ENCODE results near the gene CEACAM6.
"Not testable (repeated sequence)": the region's sequence is repeated elsewhere in the genome, so short reads cannot be mapped to it uniquely, and the experiment has no call there.

CEACAM6 gene

GRCh38 chr19:41735071-41735600 is 20.2 kb upstream of the CEACAM6 start:
- H3K36me3 ChIP-seq (ENCODE audit: insufficient read depth, low read length), result no peaks in the 10 kb centered on the region
- H3K9me3 ChIP-seq (ENCODE audit: control insufficient read depth, insufficient read depth, low read length), result no peaks in the 10 kb centered on the region
- no peak overlapping the region for H3K9ac ChIP-seq (ENCODE audit: low read depth, low read length)
- H3K4me1 ChIP-seq (ENCODE audit: insufficient read depth, low read length), result no peaks in the 10 kb centered on the region

- H3K9me3 ChIP-seq (ENCODE audit: control insufficient read depth, insufficient read depth, low read length), result no peaks in the 10 kb centered on the region; the same call in 1 of the 2 replicates
- H3K9ac ChIP-seq (ENCODE audit: low read depth, low read length), result no peak overlapping the region
- no peaks in the 10 kb centered on the region for H3K36me3 ChIP-seq (ENCODE audit: insufficient read depth, low read length)
- H3K4me1 ChIP-seq (ENCODE audit: insufficient read depth, low read length), result no peaks in the 10 kb centered on the region
Measured at GRCh38 chr19:41739361-41739760, 16.0 kb upstream of the CEACAM6 start.

GRCh38 chr19:41740415-41741243 is 14.7 kb upstream of the CEACAM6 start:
- Histone ChIP-seq H3K36me3 (ENCODE audit: insufficient read depth, low read length) (no peaks in the 10 kb centered on the region), H3K9me3 (ENCODE audit: control insufficient read depth, insufficient read depth, low read length) (no peaks in the 10 kb centered on the region; the same call in 1 of the 2 replicates), H3K9ac (ENCODE audit: low read depth, low read length) (no peak overlapping the region), H3K4me1 (ENCODE audit: insufficient read depth, low read length) (no peaks in the 10 kb centered on the region)

- H3K9ac ChIP-seq (ENCODE audit: low read depth, low read length), result no peak overlapping the region
- no peaks in the 10 kb centered on the region for H3K36me3 ChIP-seq (ENCODE audit: insufficient read depth, low read length)
- H3K4me1 ChIP-seq (ENCODE audit: insufficient read depth, low read length), result no peaks in the 10 kb centered on the region
- H3K9me3 ChIP-seq (ENCODE audit: control insufficient read depth, insufficient read depth, low read length), result no peaks in the 10 kb centered on the region; the same call in 1 of the 2 replicates
Measured at GRCh38 chr19:41741244-41741554, 14.1 kb upstream of the CEACAM6 start.

GRCh38 chr19:41744850-41745249 is 10.5 kb upstream of the CEACAM6 start:
- Histone ChIP-seq H3K9ac (ENCODE audit: low read depth, low read length) (no peak overlapping the region), H3K36me3 (ENCODE audit: insufficient read depth, low read length) (no peaks in the 10 kb centered on the region), H3K4me1 (ENCODE audit: insufficient read depth, low read length) (no peaks in the 10 kb centered on the region), H3K9me3 (ENCODE audit: control insufficient read depth, insufficient read depth, low read length) (no peaks in the 10 kb centered on the region; the same call in 1 of the 2 replicates)

- no peaks in the 10 kb centered on the region; the same call in 1 of the 2 replicates for H3K9me3 ChIP-seq (ENCODE audit: control insufficient read depth, insufficient read depth, low read length)
- no peaks in the 10 kb centered on the region for H3K36me3 ChIP-seq (ENCODE audit: insufficient read depth, low read length)
- no peaks in the 10 kb centered on the region for H3K4me1 ChIP-seq (ENCODE audit: insufficient read depth, low read length)
- H3K9ac ChIP-seq (ENCODE audit: low read depth, low read length), result no peak overlapping the region
Measured at GRCh38 chr19:41745756-41746155, 9.6 kb upstream of the CEACAM6 start.

- H3K9me3 ChIP-seq (ENCODE audit: control insufficient read depth, insufficient read depth, low read length), result no peaks in the 10 kb centered on the region
- H3K36me3 ChIP-seq (ENCODE audit: insufficient read depth, low read length), result no peaks in the 10 kb centered on the region
- no peak overlapping the region for H3K9ac ChIP-seq (ENCODE audit: low read depth, low read length)
- no peaks in the 10 kb centered on the region for H3K4me1 ChIP-seq (ENCODE audit: insufficient read depth, low read length)
Measured at GRCh38 chr19:41746593-41747227, 8.6 kb upstream of the CEACAM6 start.

- Histone ChIP-seq H3K36me3 (ENCODE audit: insufficient read depth, low read length) (no peaks in the 10 kb centered on the region), H3K4me1 (ENCODE audit: insufficient read depth, low read length) (no peaks in the 10 kb centered on the region), H3K9ac (ENCODE audit: low read depth, low read length) (no peak overlapping the region), H3K9me3 (ENCODE audit: control insufficient read depth, insufficient read depth, low read length) (no peaks in the 10 kb centered on the region)
Measured at GRCh38 chr19:41748012-41748411, 7.3 kb upstream of the CEACAM6 start.

- H3K36me3 ChIP-seq (ENCODE audit: insufficient read depth, low read length); H3K4me1 ChIP-seq (ENCODE audit: insufficient read depth, low read length); H3K9me3 ChIP-seq (ENCODE audit: control insufficient read depth, insufficient read depth, low read length); H3K9ac ChIP-seq (ENCODE audit: low read depth, low read length): not testable (repeated sequence)
Measured at GRCh38 chr19:41750248-41751134, 4.8 kb upstream of the CEACAM6 start.

- H3K9me3 ChIP-seq (ENCODE audit: control insufficient read depth, insufficient read depth, low read length), result no peaks in the 10 kb centered on the region
- no peaks in the 10 kb centered on the region for H3K4me1 ChIP-seq (ENCODE audit: insufficient read depth, low read length)
- H3K9ac ChIP-seq (ENCODE audit: low read depth, low read length), result no peak overlapping the region
- no peaks in the 10 kb centered on the region for H3K36me3 ChIP-seq (ENCODE audit: insufficient read depth, low read length)
Measured at GRCh38 chr19:41753159-41753558, 2.2 kb upstream of the CEACAM6 start.

GRCh38 chr19:41753936-41754529 is 1.3 kb upstream of the CEACAM6 start:
- no peaks in the 10 kb centered on the region for H3K9me3 ChIP-seq (ENCODE audit: control insufficient read depth, insufficient read depth, low read length)
- no peaks in the 10 kb centered on the region for H3K4me1 ChIP-seq (ENCODE audit: insufficient read depth, low read length)
- no peaks in the 10 kb centered on the region for H3K36me3 ChIP-seq (ENCODE audit: insufficient read depth, low read length)
- H3K9ac ChIP-seq (ENCODE audit: low read depth, low read length), result no peak overlapping the region

- H3K4me1 ChIP-seq (ENCODE audit: insufficient read depth, low read length), result no peaks in the 10 kb centered on the region
- H3K9ac ChIP-seq (ENCODE audit: low read depth, low read length), result no peak overlapping the region
- H3K36me3 ChIP-seq (ENCODE audit: insufficient read depth, low read length), result no peaks in the 10 kb centered on the region
- H3K9me3 ChIP-seq (ENCODE audit: control insufficient read depth, insufficient read depth, low read length), result no peaks in the 10 kb centered on the region
Measured at GRCh38 chr19:41758846-41759245, 3.5 kb downstream of the CEACAM6 start.

GRCh38 chr19:41767115-41767514 is 11.8 kb downstream of the CEACAM6 start:
- H3K4me1 ChIP-seq (ENCODE audit: insufficient read depth, low read length), result no peaks in the 10 kb centered on the region
- H3K9me3 ChIP-seq (ENCODE audit: control insufficient read depth, insufficient read depth, low read length), result no peaks in the 10 kb centered on the region

GRCh38 chr19:41768105-41768504 is 12.8 kb downstream of the CEACAM6 start:
- not testable (repeated sequence) for H3K36me3 ChIP-seq (ENCODE audit: insufficient read depth, low read length); H3K9me3 ChIP-seq (ENCODE audit: control insufficient read depth, insufficient read depth, low read length); H3K9ac ChIP-seq (ENCODE audit: low read depth, low read length); H3K4me1 ChIP-seq (ENCODE audit: insufficient read depth, low read length)

More at GRCh38 chr19:41767115-41767514, 11.8 kb downstream of the CEACAM6 start:
- Histone ChIP-seq H3K36me3 (ENCODE audit: insufficient read depth, low read length) (no peaks in the 10 kb centered on the region), H3K9ac (ENCODE audit: low read depth, low read length) (no peak overlapping the region)
